H1 (cell line): ENCODE results near the gene COQ2.

Source experiments
- EP300 ChIP-seq, 2 experiments: IDR thresholded peaks; 1 replicate in 1 of 2; 2 replicates in 1 of 2; pipeline ENCODE4 v1.6.1; 2011 to 2012; ENCODE audit warnings: low read depth in 2 of 2, low read length in 2 of 2, mild to moderate bottlenecking in 2 of 2, borderline replicate concordance in 1 of 2, inconsistent platforms in 1 of 2, moderate library complexity in 1 of 2
- EZH2 ChIP-seq: fragments of 200-600 bp; sonication (generic); IDR thresholded peaks from 2 replicates; pipeline ENCODE4 v1.7.1; 2012; ENCODE audit warnings: low read depth, mild to moderate bottlenecking, moderate library complexity, low read length, inconsistent platforms; ENCODE audit not compliant: severe bottlenecking
- GABPA ChIP-seq: IDR thresholded peaks from 2 replicates; pipeline ENCODE4 v1.6.1; 2011; ENCODE audit warnings: mild to moderate bottlenecking, low read length, moderate library complexity, borderline replicate concordance; ENCODE audit not compliant: insufficient read depth
- JUN ChIP-seq: IDR thresholded peaks from 2 replicates; pipeline ENCODE4 v1.6.1; 2011; ENCODE audit warnings: low read depth, mild to moderate bottlenecking, improper control_type of control experiment, low read length
- POLR2A ChIP-seq, 2 experiments: IDR thresholded peaks; 1 replicate in 1 of 2; 2 replicates in 1 of 2; pipeline ENCODE4 v1.6.1; 2011; ENCODE audit warnings: low read depth in 2 of 2, low read length in 2 of 2, mild to moderate bottlenecking in 2 of 2; ENCODE audit errors: control extremely low read depth in 1 of 2
- RNF2 ChIP-seq: fragments of 200-900, 300-1000 bp; sonication (generic); IDR thresholded peaks from 2 replicates; pipeline ENCODE4 v1.7.1; 2016; ENCODE audit warnings: borderline replicate concordance, low read depth, mild to moderate bottlenecking, antibody characterized with exemption, low read length; ENCODE audit not compliant: poor library complexity, severe bottlenecking; ENCODE audit errors: missing control alignments
- TAF1 ChIP-seq: IDR thresholded peaks from 2 replicates; pipeline ENCODE4 v1.6.1; 2011; ENCODE audit warnings: mild to moderate bottlenecking, low read depth, low read length
- YY1 ChIP-seq: IDR thresholded peaks from 2 replicates; pipeline ENCODE4 v1.6.1; 2011; ENCODE audit warnings: low read depth, mild to moderate bottlenecking, low read length
- TF ChIP-seq, protein P1 (sequence below), 3 experiments: IDR thresholded peaks; 1 replicate in 2 of 3; 2 replicates in 1 of 3; pipeline versions ENCODE4 v1.5.1 to v1.6.1; 2011; ENCODE audit warnings: low read length in 3 of 3, mild to moderate bottlenecking in 3 of 3, inconsistent platforms in 2 of 3, low read depth in 1 of 3, moderate library complexity in 1 of 3; ENCODE audit not compliant: insufficient read depth in 1 of 3; ENCODE audit errors: control extremely low read depth in 1 of 3

DNA sequence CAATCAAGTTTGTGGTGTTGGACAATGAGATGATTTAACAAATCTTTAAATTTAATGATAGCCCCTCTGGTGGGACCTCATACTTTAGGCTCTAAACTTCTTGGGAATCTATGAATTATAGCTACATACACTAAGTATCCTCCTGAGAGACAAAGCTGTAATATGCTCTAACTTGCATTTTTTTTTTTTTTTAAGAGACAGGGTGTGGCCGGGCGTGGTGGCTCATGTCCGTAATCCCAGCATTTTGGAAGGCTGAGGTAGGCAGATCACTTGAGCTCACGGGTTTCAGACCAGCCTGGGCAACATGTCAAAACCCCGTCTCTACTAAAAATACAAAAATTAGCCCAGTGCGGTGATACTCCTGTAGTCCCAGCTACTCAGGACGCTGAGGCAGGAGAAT lies 23.3 kb upstream of the COQ2 start:
- TF ChIP-seq POLR2A (IDR thresholded peaks at IDR 0.05; ENCODE audit: control extremely low read depth in 1 of 2, low read depth in 2 of 2, low read length in 2 of 2) (no peak), EZH2 (no peak), GABPA (no peak), RNF2 (no peak), TAF1 (no peak), JUN (no peak), EP300 (IDR thresholded peaks at IDR 0.05; ENCODE audit: borderline replicate concordance in 1 of 2, low read depth in 2 of 2, low read length in 2 of 2) (no peak), YY1 (no peak)
- TF ChIP-seq, protein P1, sequence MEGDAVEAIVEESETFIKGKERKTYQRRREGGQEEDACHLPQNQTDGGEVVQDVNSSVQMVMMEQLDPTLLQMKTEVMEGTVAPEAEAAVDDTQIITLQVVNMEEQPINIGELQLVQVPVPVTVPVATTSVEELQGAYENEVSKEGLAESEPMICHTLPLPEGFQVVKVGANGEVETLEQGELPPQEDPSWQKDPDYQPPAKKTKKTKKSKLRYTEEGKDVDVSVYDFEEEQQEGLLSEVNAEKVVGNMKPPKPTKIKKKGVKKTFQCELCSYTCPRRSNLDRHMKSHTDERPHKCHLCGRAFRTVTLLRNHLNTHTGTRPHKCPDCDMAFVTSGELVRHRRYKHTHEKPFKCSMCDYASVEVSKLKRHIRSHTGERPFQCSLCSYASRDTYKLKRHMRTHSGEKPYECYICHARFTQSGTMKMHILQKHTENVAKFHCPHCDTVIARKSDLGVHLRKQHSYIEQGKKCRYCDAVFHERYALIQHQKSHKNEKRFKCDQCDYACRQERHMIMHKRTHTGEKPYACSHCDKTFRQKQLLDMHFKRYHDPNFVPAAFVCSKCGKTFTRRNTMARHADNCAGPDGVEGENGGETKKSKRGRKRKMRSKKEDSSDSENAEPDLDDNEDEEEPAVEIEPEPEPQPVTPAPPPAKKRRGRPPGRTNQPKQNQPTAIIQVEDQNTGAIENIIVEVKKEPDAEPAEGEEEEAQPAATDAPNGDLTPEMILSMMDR (IDR thresholded peaks at IDR 0.05; ENCODE audit: control extremely low read depth in 1 of 3, insufficient read depth in 1 of 3, low read depth in 1 of 3, low read length in 3 of 3), result no peak
